Measurements from ENCODE around the gene REEP5.

DNA sequence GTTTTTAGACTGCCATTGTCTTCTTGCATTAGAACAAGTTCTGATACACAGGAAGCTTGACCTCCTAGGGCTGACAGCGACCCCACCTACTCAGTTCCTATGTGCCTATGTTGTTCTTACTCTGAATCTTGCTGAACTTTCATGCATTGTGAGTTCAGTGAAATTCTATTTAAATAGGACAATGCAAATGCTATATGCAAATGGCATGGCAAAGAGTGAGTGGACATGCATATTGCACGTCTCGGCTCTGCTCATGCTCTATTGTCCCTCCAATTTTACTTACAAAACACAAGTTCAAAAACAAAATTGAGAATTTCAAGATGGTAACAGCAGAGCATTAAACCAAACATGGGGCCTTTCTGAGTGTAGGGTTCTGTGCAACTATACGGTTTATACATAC is 49.2 kb upstream of the REEP5 start:
- TF ChIP-seq, protein P1, sequence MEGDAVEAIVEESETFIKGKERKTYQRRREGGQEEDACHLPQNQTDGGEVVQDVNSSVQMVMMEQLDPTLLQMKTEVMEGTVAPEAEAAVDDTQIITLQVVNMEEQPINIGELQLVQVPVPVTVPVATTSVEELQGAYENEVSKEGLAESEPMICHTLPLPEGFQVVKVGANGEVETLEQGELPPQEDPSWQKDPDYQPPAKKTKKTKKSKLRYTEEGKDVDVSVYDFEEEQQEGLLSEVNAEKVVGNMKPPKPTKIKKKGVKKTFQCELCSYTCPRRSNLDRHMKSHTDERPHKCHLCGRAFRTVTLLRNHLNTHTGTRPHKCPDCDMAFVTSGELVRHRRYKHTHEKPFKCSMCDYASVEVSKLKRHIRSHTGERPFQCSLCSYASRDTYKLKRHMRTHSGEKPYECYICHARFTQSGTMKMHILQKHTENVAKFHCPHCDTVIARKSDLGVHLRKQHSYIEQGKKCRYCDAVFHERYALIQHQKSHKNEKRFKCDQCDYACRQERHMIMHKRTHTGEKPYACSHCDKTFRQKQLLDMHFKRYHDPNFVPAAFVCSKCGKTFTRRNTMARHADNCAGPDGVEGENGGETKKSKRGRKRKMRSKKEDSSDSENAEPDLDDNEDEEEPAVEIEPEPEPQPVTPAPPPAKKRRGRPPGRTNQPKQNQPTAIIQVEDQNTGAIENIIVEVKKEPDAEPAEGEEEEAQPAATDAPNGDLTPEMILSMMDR (IDR thresholded peaks at IDR 0.05), result no peak
- no peak for TF ChIP-seq POLR2A (IDR thresholded peaks at IDR 0.05)

All from vagina (tissue), 2 donors.